HEK293 (cell line): Measurements from ENCODE around the gene P2RX1.

Experiments
- CTCF ChIA-PET: fragments of 350-600 bp; formaldehyde crosslinking; extraction: SDS; loops from one replicate; lab custom pipeline; 2021; ENCODE audit warnings: antibody characterized with exemption; lab: Yijun Ruan, JAX
- POLR2A ChIA-PET: fragments of 300-600 bp; formaldehyde crosslinking; extraction: SDS; loops from one replicate; lab custom pipeline; 2020; ENCODE audit warnings: antibody characterized with exemption, inconsistent platforms; lab: Yijun Ruan, JAX
- H3K27ac ChIP-seq: fragments of 200-500 bp; sonication (Bioruptor generic); 2 replicates; pipeline ENCODE4 v1.5.1; 2014; ENCODE audit warnings: low read depth, low read length, control low read depth, inconsistent platforms; ENCODE audit errors: extremely low read depth
- H3K36me3 ChIP-seq, 2 experiments: fragments of 200-500 bp in 1 of 2; sonication (Bioruptor generic) in 1 of 2; 1 replicate in 1 of 2; 2 replicates in 1 of 2; pipeline ENCODE4 v1.5.1; 2014 to 2017; ENCODE audit warnings: inconsistent platforms in 2 of 2, low read length in 2 of 2; ENCODE audit not compliant: control insufficient read depth in 2 of 2, insufficient read depth in 1 of 2
- H3K4me1 ChIP-seq: fragments of 200-500 bp; sonication (Bioruptor generic); 2 replicates; pipeline ENCODE4 v1.5.1; 2014; ENCODE audit warnings: mild to moderate bottlenecking, low read length, inconsistent platforms; ENCODE audit not compliant: control insufficient read depth, insufficient read depth
- H3K4me3 ChIP-seq: 2 replicates; pipeline ENCODE4 v1.5.1; 2011; ENCODE audit warnings: low read depth, mild to moderate bottlenecking, control low read depth, low read length, moderate library complexity
- H3K9me3 ChIP-seq: fragments of 200-500 bp; sonication (Bioruptor generic); 2 replicates; pipeline ENCODE4 v1.5.1; 2014; ENCODE audit warnings: low read depth, low read length, inconsistent platforms; ENCODE audit not compliant: control insufficient read depth, insufficient read depth
- BCL11A ChIP-seq: fragments of 450-650 bp; formaldehyde crosslinking; IDR thresholded peaks from 2 replicates; pipeline ENCODE4 v1.5.1; 2016; ENCODE audit warnings: low read depth, missing biosample characterization, missing genetic modification characterization
- GFI1B ChIP-seq: fragments of 450-650 bp; formaldehyde crosslinking; IDR thresholded peaks from 2 replicates; pipeline ENCODE4 v1.5.1; 2016; ENCODE audit warnings: missing biosample characterization, missing genetic modification characterization
- GLI2 ChIP-seq: fragments of 450-650 bp; formaldehyde crosslinking; IDR thresholded peaks from 2 replicates; pipeline ENCODE4; 2017; ENCODE audit warnings: missing biosample characterization, missing genetic modification characterization, low read depth, borderline replicate concordance
- KLF1 ChIP-seq: fragments of 450-650 bp; formaldehyde crosslinking; IDR thresholded peaks from 2 replicates; pipeline ENCODE4 v1.5.1; 2016; ENCODE audit warnings: missing biosample characterization, missing genetic modification characterization
- SCRT1 ChIP-seq: fragments of 450-650 bp; formaldehyde crosslinking; IDR thresholded peaks from 2 replicates; pipeline ENCODE4 v1.5.1; 2016; ENCODE audit warnings: missing biosample characterization, missing genetic modification characterization, borderline replicate concordance
- ZBTB1 ChIP-seq: fragments of 450-650 bp; formaldehyde crosslinking; IDR thresholded peaks from 2 replicates; pipeline ENCODE4 v1.5.1; 2016; ENCODE audit warnings: missing biosample characterization, missing genetic modification characterization
- ZFHX2 ChIP-seq: fragments of 450-650 bp; formaldehyde crosslinking; conservative IDR thresholded peaks from 2 replicates; pipeline ENCODE4 v1.5.1; 2016; ENCODE audit warnings: missing biosample characterization, missing genetic modification characterization
- ZNF138 ChIP-seq: fragments of 450-650 bp; formaldehyde crosslinking; IDR thresholded peaks from 2 replicates; pipeline ENCODE4 v1.5.1; 2016; ENCODE audit warnings: missing biosample characterization, missing genetic modification characterization, borderline replicate concordance
- ZNF146 ChIP-seq: fragments of 450-650 bp; formaldehyde crosslinking; IDR thresholded peaks from 2 replicates; pipeline ENCODE4 v1.5.1; 2016; ENCODE audit warnings: missing biosample characterization, missing genetic modification characterization
- ZNF341 ChIP-seq: fragments of 450-650 bp; formaldehyde crosslinking; IDR thresholded peaks from 2 replicates; pipeline ENCODE4; 2016; ENCODE audit warnings: low read depth, missing biosample characterization, missing genetic modification characterization
- ZNF555 ChIP-seq: fragments of 450-650 bp; formaldehyde crosslinking; conservative IDR thresholded peaks from 2 replicates; pipeline ENCODE4 v1.5.1; 2017; ENCODE audit warnings: missing biosample characterization, mild to moderate bottlenecking, missing genetic modification characterization, inconsistent platforms
- ZNF792 ChIP-seq: fragments of 450-650 bp; formaldehyde crosslinking; IDR thresholded peaks from 2 replicates; pipeline ENCODE4 v1.5.1; 2016; ENCODE audit warnings: missing biosample characterization, missing genetic modification characterization
- ZNF837 ChIP-seq: fragments of 450-650 bp; formaldehyde crosslinking; IDR thresholded peaks from 2 replicates; pipeline ENCODE4 v1.5.1; 2016; ENCODE audit warnings: missing biosample characterization, missing genetic modification characterization
- ZSCAN16 ChIP-seq: fragments of 450-650 bp; formaldehyde crosslinking; IDR thresholded peaks from 2 replicates; pipeline ENCODE4 v1.5.1; 2016; ENCODE audit warnings: missing biosample characterization, missing genetic modification characterization
- TF ChIP-seq, protein P1 (sequence below): fragments of 450-650 bp; formaldehyde crosslinking; IDR thresholded peaks from 2 replicates; pipeline ENCODE4 v1.5.1; 2016; ENCODE audit warnings: missing biosample characterization, missing genetic modification characterization
- TF ChIP-seq, protein P2 (sequence below): fragments of 450-650 bp; formaldehyde crosslinking; IDR thresholded peaks from 2 replicates; pipeline ENCODE4 v1.5.1; 2016; ENCODE audit warnings: missing biosample characterization, missing genetic modification characterization
- TF ChIP-seq, protein P3 (sequence below): fragments of 450-650 bp; formaldehyde crosslinking; IDR thresholded peaks from 2 replicates; pipeline ENCODE4 v1.5.1; 2017; ENCODE audit warnings: missing biosample characterization, missing genetic modification characterization
- TF ChIP-seq, protein P4 (sequence below): fragments of 450-650 bp; IDR thresholded peaks from 2 replicates; pipeline ENCODE4 v1.5.1; 2018; ENCODE audit warnings: missing biosample characterization, mild to moderate bottlenecking, missing genetic modification characterization
- TF ChIP-seq, protein P5 (sequence below): fragments of 450-650 bp; formaldehyde crosslinking; IDR thresholded peaks from 2 replicates; pipeline ENCODE4 v1.5.1; 2016; ENCODE audit warnings: missing biosample characterization, missing genetic modification characterization
- TF ChIP-seq, protein P6 (sequence below): fragments of 450-650 bp; formaldehyde crosslinking; IDR thresholded peaks from 2 replicates; pipeline ENCODE4 v1.5.1; 2016; ENCODE audit warnings: missing biosample characterization, missing genetic modification characterization, low read depth

Gene P2RX1

DNA sequence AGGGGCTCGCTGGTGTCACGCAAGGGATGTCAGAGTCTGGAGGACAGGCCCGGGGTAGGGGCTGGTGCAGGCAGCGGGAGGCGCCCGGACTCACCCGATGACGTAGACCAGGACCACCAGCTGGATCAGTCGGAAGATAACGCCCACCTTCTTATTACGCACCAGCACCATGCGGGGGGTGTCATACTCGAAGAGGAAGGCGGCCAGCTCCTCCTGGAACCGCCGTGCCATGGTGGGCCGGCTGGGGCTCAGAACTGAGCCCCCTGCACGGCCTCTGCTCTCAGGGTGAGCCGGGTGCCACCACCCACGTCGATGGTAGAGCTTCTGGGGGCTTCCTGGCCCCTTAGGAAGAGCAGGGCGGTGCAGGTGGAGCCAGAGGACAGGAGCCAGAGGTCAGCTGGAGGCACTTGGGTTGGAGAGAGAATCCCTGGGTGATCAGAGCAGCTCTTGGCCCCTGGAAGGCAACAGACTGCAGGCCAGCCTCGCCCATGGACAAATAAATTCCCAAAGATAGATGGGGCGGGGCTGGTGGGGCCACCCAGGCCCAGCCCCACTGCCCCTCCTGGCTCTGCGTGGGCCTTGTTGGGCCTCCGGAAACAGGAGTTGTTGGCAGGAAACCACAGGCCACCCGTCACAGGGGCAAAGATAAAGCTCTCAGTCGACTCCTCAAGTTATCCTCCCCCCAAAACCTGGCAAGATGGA is at the start of gene P2RX1:
Gene P2RX1, minus strand, starts transcription at position 471 of the 702 bp plus-strand sequence. Its CDS starts 240 bp downstream, at position 231.
- no peaks in the 10 kb centered on the region for H3K9me3 ChIP-seq
- peaks cover 2% of the 10 kb centered on the region; the same call in 1 of the 2 replicates for H3K4me1 ChIP-seq
- ChIA-PET CTCF (interaction anchor here (0.8 to 5.3 kb wide), 9 partner anchors 12 to 178 kb away, joined by 3 to 60 read pairs (median 7); partner anchors contain the start of gene CAMKK1), POLR2A (interaction anchor here (0.5 to 1.9 kb wide), 3 partner anchors 23 to 207 kb away, joined by 3 to 6 read pairs (median 4); partner anchors contain the start of gene CAMKK1)
- H3K27ac ChIP-seq, result no peak within 1 kb of the TSS
- H3K4me3 ChIP-seq, result no peak within 1 kb of the TSS
- no peaks in the 10 kb centered on the region for H3K36me3 ChIP-seq
- TF ChIP-seq ZNF146 (tag by site-specific recombination), result no peak
- TF ChIP-seq, protein P1, sequence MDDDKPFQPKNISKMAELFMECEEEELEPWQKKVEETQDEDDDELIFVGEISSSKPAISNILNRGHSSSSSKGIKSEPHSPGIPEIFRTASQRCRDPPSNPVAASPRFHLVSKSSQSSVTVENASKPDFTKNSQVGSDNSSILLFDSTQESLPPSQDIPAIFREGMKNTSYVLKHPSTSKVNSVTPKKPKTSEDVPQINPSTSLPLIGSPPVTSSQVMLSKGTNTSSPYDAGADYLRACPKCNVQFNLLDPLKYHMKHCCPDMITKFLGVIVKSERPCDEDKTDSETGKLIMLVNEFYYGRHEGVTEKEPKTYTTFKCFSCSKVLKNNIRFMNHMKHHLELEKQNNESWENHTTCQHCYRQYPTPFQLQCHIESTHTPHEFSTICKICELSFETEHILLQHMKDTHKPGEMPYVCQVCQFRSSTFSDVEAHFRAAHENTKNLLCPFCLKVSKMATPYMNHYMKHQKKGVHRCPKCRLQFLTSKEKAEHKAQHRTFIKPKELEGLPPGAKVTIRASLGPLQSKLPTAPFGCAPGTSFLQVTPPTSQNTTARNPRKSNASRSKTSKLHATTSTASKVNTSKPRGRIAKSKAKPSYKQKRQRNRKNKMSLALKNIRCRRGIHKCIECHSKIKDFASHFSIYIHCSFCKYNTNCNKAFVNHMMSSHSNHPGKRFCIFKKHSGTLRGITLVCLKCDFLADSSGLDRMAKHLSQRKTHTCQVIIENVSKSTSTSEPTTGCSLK, result no peak
- no peak for TF ChIP-seq SCRT1
- TF ChIP-seq ZNF138 (tag by site-specific recombination), result no peak
- TF ChIP-seq, protein P2, sequence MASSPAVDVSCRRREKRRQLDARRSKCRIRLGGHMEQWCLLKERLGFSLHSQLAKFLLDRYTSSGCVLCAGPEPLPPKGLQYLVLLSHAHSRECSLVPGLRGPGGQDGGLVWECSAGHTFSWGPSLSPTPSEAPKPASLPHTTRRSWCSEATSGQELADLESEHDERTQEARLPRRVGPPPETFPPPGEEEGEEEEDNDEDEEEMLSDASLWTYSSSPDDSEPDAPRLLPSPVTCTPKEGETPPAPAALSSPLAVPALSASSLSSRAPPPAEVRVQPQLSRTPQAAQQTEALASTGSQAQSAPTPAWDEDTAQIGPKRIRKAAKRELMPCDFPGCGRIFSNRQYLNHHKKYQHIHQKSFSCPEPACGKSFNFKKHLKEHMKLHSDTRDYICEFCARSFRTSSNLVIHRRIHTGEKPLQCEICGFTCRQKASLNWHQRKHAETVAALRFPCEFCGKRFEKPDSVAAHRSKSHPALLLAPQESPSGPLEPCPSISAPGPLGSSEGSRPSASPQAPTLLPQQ (tag by site-specific recombination), result 0 out of 2 replicates have a peak, but pooled peaks have one; percentile 34
- TF ChIP-seq ZNF341 (tag by site-specific recombination), result no peak
- TF ChIP-seq, protein P3, sequence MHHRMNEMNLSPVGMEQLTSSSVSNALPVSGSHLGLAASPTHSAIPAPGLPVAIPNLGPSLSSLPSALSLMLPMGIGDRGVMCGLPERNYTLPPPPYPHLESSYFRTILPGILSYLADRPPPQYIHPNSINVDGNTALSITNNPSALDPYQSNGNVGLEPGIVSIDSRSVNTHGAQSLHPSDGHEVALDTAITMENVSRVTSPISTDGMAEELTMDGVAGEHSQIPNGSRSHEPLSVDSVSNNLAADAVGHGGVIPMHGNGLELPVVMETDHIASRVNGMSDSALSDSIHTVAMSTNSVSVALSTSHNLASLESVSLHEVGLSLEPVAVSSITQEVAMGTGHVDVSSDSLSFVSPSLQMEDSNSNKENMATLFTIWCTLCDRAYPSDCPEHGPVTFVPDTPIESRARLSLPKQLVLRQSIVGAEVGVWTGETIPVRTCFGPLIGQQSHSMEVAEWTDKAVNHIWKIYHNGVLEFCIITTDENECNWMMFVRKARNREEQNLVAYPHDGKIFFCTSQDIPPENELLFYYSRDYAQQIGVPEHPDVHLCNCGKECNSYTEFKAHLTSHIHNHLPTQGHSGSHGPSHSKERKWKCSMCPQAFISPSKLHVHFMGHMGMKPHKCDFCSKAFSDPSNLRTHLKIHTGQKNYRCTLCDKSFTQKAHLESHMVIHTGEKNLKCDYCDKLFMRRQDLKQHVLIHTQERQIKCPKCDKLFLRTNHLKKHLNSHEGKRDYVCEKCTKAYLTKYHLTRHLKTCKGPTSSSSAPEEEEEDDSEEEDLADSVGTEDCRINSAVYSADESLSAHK, result no peak
- no peak for TF ChIP-seq GFI1B (tag by site-specific recombination)
- no peak for TF ChIP-seq ZNF792 (tag by site-specific recombination)
- no peak for TF ChIP-seq ZNF837 (tag by site-specific recombination)
- TF ChIP-seq KLF1 (tag by site-specific recombination), result peak; percentile 94
- TF ChIP-seq, protein P4, sequence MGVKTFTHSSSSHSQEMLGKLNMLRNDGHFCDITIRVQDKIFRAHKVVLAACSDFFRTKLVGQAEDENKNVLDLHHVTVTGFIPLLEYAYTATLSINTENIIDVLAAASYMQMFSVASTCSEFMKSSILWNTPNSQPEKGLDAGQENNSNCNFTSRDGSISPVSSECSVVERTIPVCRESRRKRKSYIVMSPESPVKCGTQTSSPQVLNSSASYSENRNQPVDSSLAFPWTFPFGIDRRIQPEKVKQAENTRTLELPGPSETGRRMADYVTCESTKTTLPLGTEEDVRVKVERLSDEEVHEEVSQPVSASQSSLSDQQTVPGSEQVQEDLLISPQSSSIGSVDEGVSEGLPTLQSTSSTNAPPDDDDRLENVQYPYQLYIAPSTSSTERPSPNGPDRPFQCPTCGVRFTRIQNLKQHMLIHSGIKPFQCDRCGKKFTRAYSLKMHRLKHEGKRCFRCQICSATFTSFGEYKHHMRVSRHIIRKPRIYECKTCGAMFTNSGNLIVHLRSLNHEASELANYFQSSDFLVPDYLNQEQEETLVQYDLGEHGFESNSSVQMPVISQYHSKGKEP, result no peak
- TF ChIP-seq, protein P5, sequence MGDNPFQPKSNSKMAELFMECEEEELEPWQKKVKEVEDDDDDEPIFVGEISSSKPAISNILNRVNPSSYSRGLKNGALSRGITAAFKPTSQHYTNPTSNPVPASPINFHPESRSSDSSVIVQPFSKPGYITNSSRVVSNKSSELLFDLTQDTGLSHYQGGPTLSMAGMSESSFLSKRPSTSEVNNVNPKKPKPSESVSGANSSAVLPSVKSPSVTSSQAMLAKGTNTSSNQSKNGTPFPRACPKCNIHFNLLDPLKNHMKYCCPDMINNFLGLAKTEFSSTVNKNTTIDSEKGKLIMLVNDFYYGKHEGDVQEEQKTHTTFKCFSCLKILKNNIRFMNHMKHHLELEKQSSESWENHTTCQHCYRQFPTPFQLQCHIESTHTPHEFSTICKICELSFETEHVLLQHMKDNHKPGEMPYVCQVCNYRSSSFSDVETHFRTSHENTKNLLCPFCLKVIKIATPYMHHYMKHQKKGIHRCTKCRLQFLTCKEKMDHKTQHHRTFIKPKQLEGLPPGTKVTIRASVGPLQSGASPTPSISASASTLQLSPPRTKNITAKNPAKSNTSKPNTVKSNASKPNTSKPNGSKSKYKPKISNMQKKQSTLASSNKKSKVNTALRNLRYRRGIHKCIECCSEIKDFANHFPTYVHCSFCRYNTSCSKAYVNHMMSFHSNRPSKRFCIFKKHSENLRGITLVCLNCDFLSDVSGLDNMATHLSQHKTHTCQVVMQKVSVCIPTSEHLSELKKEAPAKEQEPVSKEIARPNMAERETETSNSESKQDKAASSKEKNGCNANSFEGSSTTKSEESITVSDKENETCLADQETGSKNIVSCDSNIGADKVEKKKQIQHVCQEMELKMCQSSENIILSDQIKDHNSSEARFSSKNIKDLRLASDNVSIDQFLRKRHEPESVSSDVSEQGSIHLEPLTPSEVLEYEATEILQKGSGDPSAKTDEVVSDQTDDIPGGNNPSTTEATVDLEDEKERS (tag by site-specific recombination), result no peak
- TF ChIP-seq ZNF555 (tag by site-specific recombination), result no peak
- no peak for TF ChIP-seq BCL11A (tag by site-specific recombination)
- TF ChIP-seq ZBTB1, result no peak
- TF ChIP-seq ZFHX2 (tag by site-specific recombination), result 0 out of 2 replicates have a peak, but pooled peaks have one; percentile 11
- TF ChIP-seq GLI2 (tag by site-specific recombination), result no peak
- no peak for TF ChIP-seq ZSCAN16 (tag by site-specific recombination)
- TF ChIP-seq, protein P6, sequence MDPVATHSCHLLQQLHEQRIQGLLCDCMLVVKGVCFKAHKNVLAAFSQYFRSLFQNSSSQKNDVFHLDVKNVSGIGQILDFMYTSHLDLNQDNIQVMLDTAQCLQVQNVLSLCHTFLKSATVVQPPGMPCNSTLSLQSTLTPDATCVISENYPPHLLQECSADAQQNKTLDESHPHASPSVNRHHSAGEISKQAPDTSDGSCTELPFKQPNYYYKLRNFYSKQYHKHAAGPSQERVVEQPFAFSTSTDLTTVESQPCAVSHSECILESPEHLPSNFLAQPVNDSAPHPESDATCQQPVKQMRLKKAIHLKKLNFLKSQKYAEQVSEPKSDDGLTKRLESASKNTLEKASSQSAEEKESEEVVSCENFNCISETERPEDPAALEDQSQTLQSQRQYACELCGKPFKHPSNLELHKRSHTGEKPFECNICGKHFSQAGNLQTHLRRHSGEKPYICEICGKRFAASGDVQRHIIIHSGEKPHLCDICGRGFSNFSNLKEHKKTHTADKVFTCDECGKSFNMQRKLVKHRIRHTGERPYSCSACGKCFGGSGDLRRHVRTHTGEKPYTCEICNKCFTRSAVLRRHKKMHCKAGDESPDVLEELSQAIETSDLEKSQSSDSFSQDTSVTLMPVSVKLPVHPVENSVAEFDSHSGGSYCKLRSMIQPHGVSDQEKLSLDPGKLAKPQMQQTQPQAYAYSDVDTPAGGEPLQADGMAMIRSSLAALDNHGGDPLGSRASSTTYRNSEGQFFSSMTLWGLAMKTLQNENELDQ (tag by site-specific recombination), result no peak
